Measurements from ENCODE around the gene MAP3K3. TPM values are rescaled to one million over a fixed set of nuclear protein-coding genes. Genes with fewer than 3 reads are reported as not detected.

The MAP3K3 gene
- total and polyA plus RNA-seq, 2 donors (not counting 3 experiments of a cell fraction or from before 2014, with no cell fraction given) = 56.6 to 81.0 TPM

GRCh38 chr17:63676584-63676983 lies 54.4 kb downstream of the MAP3K3 start:
- intact Hi-C loops (cut with micrococcal nuclease) = loop anchor here (1.0 to 5.0 kb wide), 5 partner anchors 22 to 249 kb away; partner anchors contain the start of gene DCAF7
- peak; percentile 65 for DNase-seq (ENCODE audit: low read depth, low spot score)
- FAIRE-seq = peak; percentile 55
- Histone ChIP-seq H3K4me1 (ENCODE audit: control insufficient read depth, extremely low read depth, insufficient read depth, low read length) (peaks cover 58% of the 10 kb centered on the region), H3K27ac (ENCODE audit: insufficient read depth, low read depth, low read length) (peak overlapping the region; percentile 91), H3K36me3 (ENCODE audit: control insufficient read depth in 2 of 2, extremely low read depth in 1 of 2, insufficient read depth in 2 of 2, low read length in 2 of 2) (peaks cover 3 to 8% of the 10 kb centered on the region in 2 experiments), H3K4me3 (replicated peaks in 1 of 3; ENCODE audit: insufficient read depth in 1 of 3, low read depth in 1 of 3, low read length in 3 of 3) (peak overlapping the region in 1 of 3 experiments; percentile 33), H3K27me3 (ENCODE audit: control insufficient read depth in 2 of 2, insufficient read depth in 2 of 2, low read length in 2 of 2) (no peaks in the 10 kb centered on the region), H3K9ac (replicated peaks; ENCODE audit: extremely low read depth, insufficient read depth, low read length) (peak overlapping the region; percentile 41), H2AFZ (ENCODE audit: low read depth, low read length) (no peak overlapping the region), H3K4me2 (ENCODE audit: insufficient read depth, low read length) (peak overlapping the region; percentile 86), H3K79me2 (ENCODE audit: control insufficient read depth, insufficient read depth, low read length) (peaks cover 8% of the 10 kb centered on the region), H3K9me3 (replicated peaks; ENCODE audit: control insufficient read depth, insufficient read depth, low read length) (no peaks in the 10 kb centered on the region), H3K9me1 (replicated peaks; ENCODE audit: control insufficient read depth, extremely low read depth, insufficient read depth, low read length) (no peaks in the 10 kb centered on the region), H4K20me1 (replicated peaks; ENCODE audit: control insufficient read depth, extremely low read depth, insufficient read depth, low read length) (no peaks in the 10 kb centered on the region)
- BruUV-seq (replicated peaks) = no TSS peak
- TF ChIP-seq MAX (IDR thresholded peaks at IDR 0.05; ENCODE audit: insufficient read depth, insufficient read length) (no peak), POLR2A (IDR thresholded peaks at IDR 0.05; ENCODE audit: low read depth, low read length) (peak; percentile 36), JUN (IDR thresholded peaks at IDR 0.05; ENCODE audit: borderline replicate concordance, insufficient read depth, insufficient read length, low read depth) (no peak), POLR2AphosphoS5 (IDR thresholded peaks at IDR 0.05; ENCODE audit: insufficient read depth, low read depth, low read length) (no peak), FOS (IDR thresholded peaks at IDR 0.05; ENCODE audit: borderline replicate concordance, insufficient read depth, low read length) (no peak), GATA2 (IDR thresholded peaks at IDR 0.05; ENCODE audit: insufficient read depth, insufficient read length, low read depth, low read length) (no peak)
- TF ChIP-seq, protein P1, sequence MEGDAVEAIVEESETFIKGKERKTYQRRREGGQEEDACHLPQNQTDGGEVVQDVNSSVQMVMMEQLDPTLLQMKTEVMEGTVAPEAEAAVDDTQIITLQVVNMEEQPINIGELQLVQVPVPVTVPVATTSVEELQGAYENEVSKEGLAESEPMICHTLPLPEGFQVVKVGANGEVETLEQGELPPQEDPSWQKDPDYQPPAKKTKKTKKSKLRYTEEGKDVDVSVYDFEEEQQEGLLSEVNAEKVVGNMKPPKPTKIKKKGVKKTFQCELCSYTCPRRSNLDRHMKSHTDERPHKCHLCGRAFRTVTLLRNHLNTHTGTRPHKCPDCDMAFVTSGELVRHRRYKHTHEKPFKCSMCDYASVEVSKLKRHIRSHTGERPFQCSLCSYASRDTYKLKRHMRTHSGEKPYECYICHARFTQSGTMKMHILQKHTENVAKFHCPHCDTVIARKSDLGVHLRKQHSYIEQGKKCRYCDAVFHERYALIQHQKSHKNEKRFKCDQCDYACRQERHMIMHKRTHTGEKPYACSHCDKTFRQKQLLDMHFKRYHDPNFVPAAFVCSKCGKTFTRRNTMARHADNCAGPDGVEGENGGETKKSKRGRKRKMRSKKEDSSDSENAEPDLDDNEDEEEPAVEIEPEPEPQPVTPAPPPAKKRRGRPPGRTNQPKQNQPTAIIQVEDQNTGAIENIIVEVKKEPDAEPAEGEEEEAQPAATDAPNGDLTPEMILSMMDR (IDR thresholded peaks at IDR 0.05; ENCODE audit: extremely low read depth in 1 of 2, insufficient read depth in 1 of 2, low read depth in 1 of 2, low read length in 2 of 2) = no peak
- POLR2A ChIA-PET = interaction anchor here (1.0 to 2.9 kb wide), 6 partner anchors 11 to 97 kb away, joined by 3 to 10 read pairs (median 5); partner anchors contain the start of genes CCDC47 and MAP3K3
- CTCF ChIA-PET = interaction anchor here (0.7 to 3.8 kb wide), 10 partner anchors 11 to 251 kb away, joined by 3 to 37 read pairs (median 12); partner anchors contain the start of gene LIMD2
- dilution Hi-C loops (cut with MboI; ENCODE audit: extremely low pct_ligation_motif_present, low sequenced_read_pairs) = no loop called here
